Neural cell (in vitro differentiated cells): ENCODE results near the gene CTSZ. TPM values are rescaled to one million over a fixed set of nuclear protein-coding genes. Genes with fewer than 3 reads are reported as not detected.

ENCODE experiments used
- H2AFZ ChIP-seq: fragments of 200-600, 300-800 bp; sonication (generic), shearing (Covaris generic); 2 replicates; pipeline ENCODE4 v1.6.0; 2014; ENCODE audit warnings: low read depth, mild to moderate bottlenecking, antibody characterized with exemption, low read length, moderate library complexity
- H3F3A ChIP-seq: fragments of 200-600 bp; shearing (Covaris generic); 2 replicates; pipeline ENCODE4 v1.6.1; 2016; ENCODE audit warnings: mild to moderate bottlenecking, moderate library complexity, mixed read lengths, antibody characterized with exemption, low read length; ENCODE audit not compliant: insufficient read depth, poor library complexity, severe bottlenecking
- H3K27ac ChIP-seq: fragments of 200-600, 300-800 bp; sonication (generic), shearing (Covaris generic); 2 replicates; pipeline ENCODE4 v1.5.1; 2014; ENCODE audit warnings: mild to moderate bottlenecking, low read length, moderate library complexity
- H3K27me3 ChIP-seq: fragments of 300-800, 200-600 bp; sonication (generic), shearing (Covaris generic); 2 replicates; pipeline ENCODE4 v1.6.0; 2014; ENCODE audit warnings: mild to moderate bottlenecking, low read depth, low read length, moderate library complexity; ENCODE audit not compliant: insufficient read depth
- H3K36me3 ChIP-seq: fragments of 300-800, 200-600 bp; sonication (generic), shearing (Covaris generic); 2 replicates; pipeline ENCODE4 v1.5.1; 2014; ENCODE audit warnings: mild to moderate bottlenecking, antibody characterized with exemption, low read length, moderate library complexity; ENCODE audit not compliant: insufficient read depth
- H3K4me2 ChIP-seq: fragments of 300-800, 200-600 bp; sonication (generic), shearing (Covaris generic); 2 replicates; pipeline ENCODE4 v1.6.0; 2014; ENCODE audit warnings: mild to moderate bottlenecking, low read length
- H3K4me3 ChIP-seq: fragments of 300-800, 200-600 bp; sonication (generic), shearing (Covaris generic); 2 replicates; pipeline ENCODE4 v1.5.1; 2014; ENCODE audit warnings: mild to moderate bottlenecking, low read length, moderate library complexity
- H3K79me2 ChIP-seq: fragments of 200-600 bp; shearing (Covaris generic); replicated peaks from 2 replicates; pipeline ENCODE4 v1.6.0; 2014; ENCODE audit warnings: mild to moderate bottlenecking, low read length, moderate library complexity; ENCODE audit not compliant: insufficient read depth
- H3K9ac ChIP-seq: fragments of 300-800, 200-600 bp; sonication (generic), shearing (Covaris generic); 2 replicates; pipeline ENCODE4 v1.6.1; 2016; ENCODE audit warnings: mild to moderate bottlenecking, low read length, mixed read lengths
- H3K9me2 ChIP-seq: fragments of 200-600 bp; shearing (Covaris generic); 2 replicates; pipeline ENCODE4 v1.6.1; 2016; ENCODE audit warnings: mild to moderate bottlenecking, low read length, mixed read lengths; ENCODE audit not compliant: insufficient read depth
- H3K9me3 ChIP-seq: fragments of 200-600, 300-800 bp; sonication (generic), shearing (Covaris generic); 2 replicates; pipeline ENCODE4 v1.6.1; 2016; ENCODE audit warnings: mild to moderate bottlenecking, mixed run types, low read length, moderate library complexity, mixed read lengths
- H4K20me1 ChIP-seq: fragments of 200-600 bp; shearing (Covaris generic); 2 replicates; pipeline ENCODE4 v1.6.1; 2016; ENCODE audit warnings: mild to moderate bottlenecking, mixed run types; ENCODE audit not compliant: insufficient read depth
- CTCF ChIP-seq: fragments of 450-650 bp; IDR thresholded peaks from 2 replicates; pipeline ENCODE4 v1.5.1; 2014; ENCODE audit warnings: antibody characterized with exemption, mild to moderate bottlenecking, moderate library complexity; ENCODE audit not compliant: poor library complexity, severe bottlenecking
- EP300 ChIP-seq: fragments of 450-650 bp; conservative IDR thresholded peaks from 2 replicates; pipeline ENCODE4 v1.6.1; 2014; ENCODE audit warnings: antibody characterized with exemption, mild to moderate bottlenecking, moderate library complexity; ENCODE audit not compliant: poor library complexity, severe bottlenecking
- EZH2 ChIP-seq: fragments of 200-600, 300-800 bp; shearing (Covaris generic), sonication (generic); IDR thresholded peaks from 2 replicates; pipeline ENCODE4 v1.6.1; 2014; ENCODE audit warnings: antibody characterized with exemption, low read length, borderline replicate concordance, mild to moderate bottlenecking; ENCODE audit not compliant: insufficient read depth, poor library complexity, severe bottlenecking
- MXI1 ChIP-seq: fragments of 450-650 bp; conservative IDR thresholded peaks from 2 replicates; pipeline ENCODE4 v1.6.1; 2014; ENCODE audit warnings: antibody characterized with exemption, mild to moderate bottlenecking; ENCODE audit not compliant: poor library complexity, severe bottlenecking
- POLR2AphosphoS5 ChIP-seq: IDR thresholded peaks from 2 replicates; pipeline ENCODE4 v1.6.1; 2012
- RAD21 ChIP-seq: fragments of 450-650 bp; conservative IDR thresholded peaks from 2 replicates; pipeline ENCODE4 v1.6.1; 2014; ENCODE audit warnings: antibody characterized with exemption, mild to moderate bottlenecking, moderate library complexity
- REST ChIP-seq: IDR thresholded peaks from 2 replicates; pipeline ENCODE4 v1.6.1; 2012; ENCODE audit warnings: borderline replicate concordance
- SMC3 ChIP-seq: fragments of 450-650 bp; conservative IDR thresholded peaks from 2 replicates; pipeline ENCODE4 v1.6.1; 2014; ENCODE audit warnings: antibody characterized with exemption, mild to moderate bottlenecking, moderate library complexity; ENCODE audit not compliant: poor library complexity
- TAF1 ChIP-seq: IDR thresholded peaks from 2 replicates; pipeline ENCODE4 v1.6.1; 2012; ENCODE audit warnings: low read depth
- polyA plus RNA-seq: library from polyadenylated mRNA; depleted of rRNA; stranded (reverse); fragments of >200 nt; gene quantifications from 2 replicates; pipeline ENCODE4 v1.2.3, GENCODE V29; 2014

The CTSZ gene
- polyA plus RNA-seq, 1 donor from 2014 or later, result 0.31 TPM

GRCh38 chr20:59033616-59034165 lies 26.6 kb upstream of the CTSZ start:
- TF ChIP-seq CTCF, result no peak
- TF ChIP-seq EZH2, result no peak
- no peak for TF ChIP-seq POLR2AphosphoS5
- TF ChIP-seq SMC3, result no peak
- no peak for TF ChIP-seq RAD21
- TF ChIP-seq EP300, result no peak
- TF ChIP-seq MXI1, result no peak
- no peak for TF ChIP-seq REST
- TF ChIP-seq TAF1, result no peak
- H3K27ac ChIP-seq, result no peak overlapping the region
- H4K20me1 ChIP-seq, result no peaks in the 10 kb centered on the region
- no peak overlapping the region for H3K4me2 ChIP-seq
- H2AFZ ChIP-seq, result no peak overlapping the region
- no peak overlapping the region for H3K9ac ChIP-seq
- H3K9me3 ChIP-seq, result no peaks in the 10 kb centered on the region
- H3K36me3 ChIP-seq, result peaks cover 9% of the 10 kb centered on the region
- no peaks in the 10 kb centered on the region for H3F3A ChIP-seq
- no peaks in the 10 kb centered on the region for H3K9me2 ChIP-seq
- peaks cover 24% of the 10 kb centered on the region for H3K79me2 ChIP-seq
- H3K4me3 ChIP-seq, result no peak overlapping the region
- H3K27me3 ChIP-seq, result no peaks in the 10 kb centered on the region

DNA sequence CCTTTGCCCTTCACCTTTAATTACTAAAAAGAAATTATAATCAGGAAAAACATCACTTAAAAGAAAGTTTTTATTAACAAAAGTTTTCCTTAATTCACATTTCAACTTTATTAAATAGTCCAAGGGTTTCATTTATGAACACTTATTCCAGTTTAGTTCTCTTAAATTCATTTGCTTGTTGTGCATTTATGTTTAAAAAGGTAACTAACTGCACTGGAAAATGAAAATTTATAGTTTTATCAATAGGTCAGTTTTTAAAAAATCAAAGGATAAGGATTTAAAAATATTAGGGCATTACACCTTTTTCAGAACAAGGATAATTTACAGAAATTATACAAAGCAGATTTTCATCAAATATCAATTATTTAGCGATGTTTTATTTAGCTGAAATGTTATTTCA lies 26.0 kb upstream of the CTSZ start:
- Histone ChIP-seq H3K9ac (peak overlapping the region; percentile 63), H2AFZ (no peak overlapping the region), H3K4me2 (peak overlapping the region; percentile 50), H3K27me3 (no peaks in the 10 kb centered on the region), H3K4me3 (peak overlapping the region; percentile 84), H4K20me1 (no peaks in the 10 kb centered on the region), H3K36me3 (peaks cover 9% of the 10 kb centered on the region), H3K9me3 (no peaks in the 10 kb centered on the region), H3K9me2 (no peaks in the 10 kb centered on the region), H3F3A (no peaks in the 10 kb centered on the region), H3K79me2 (peaks cover 30% of the 10 kb centered on the region), H3K27ac (no peak overlapping the region)
- no peak for TF ChIP-seq RAD21
- no peak for TF ChIP-seq REST
- TF ChIP-seq CTCF, result no peak
